ENCODE data around the gene PLN. TPM values are rescaled to one million over a fixed set of nuclear protein-coding genes. Genes with fewer than 3 reads are reported as not detected.

Gene PLN
- total RNA-seq, 2 donors from 2014 or later: 234 to 277 TPM

- intact Hi-C loops (cut with DNase I): no loop called here
- no peak for DNase-seq (ENCODE audit: low spot score)
These were observed 17.2 kb upstream of the PLN start for GRCh38 chr6:118530942-118531341.

- no peak for DNase-seq (ENCODE audit: low spot score)
- intact Hi-C loops (cut with DNase I): no loop called here
These were observed 12.8 kb upstream of the PLN start for GRCh38 chr6:118535176-118535844.

GRCh38 chr6:118536478-118536877 lies 11.6 kb upstream of the PLN start:
- intact Hi-C loops (cut with DNase I): no loop called here
- no peak for DNase-seq (ENCODE audit: low spot score)

- no peak for DNase-seq (ENCODE audit: low spot score)
- intact Hi-C loops (cut with DNase I): no loop called here
These were observed 10.5 kb upstream of the PLN start for GRCh38 chr6:118537574-118537973.

GRCh38 chr6:118542184-118542952 lies 5.7 kb upstream of the PLN start:
- no peak for DNase-seq (ENCODE audit: low spot score)

GRCh38 chr6:118544105-118544504 lies 4.0 kb upstream of the PLN start:
- DNase-seq (ENCODE audit: low spot score): no peak
- intact Hi-C loops (cut with DNase I): no loop called here

More at GRCh38 chr6:118542184-118542952, 5.7 kb upstream of the PLN start:
- intact Hi-C loops (cut with DNase I): no loop called here

GRCh38 chr6:118546164-118546879 lies 1.8 kb upstream of the PLN start:
- intact Hi-C loops (cut with DNase I): no loop called here
- DNase-seq (ENCODE audit: low spot score): no peak

GRCh38 chr6:118546880-118547218 lies 1.2 kb upstream of the PLN start:
- intact Hi-C loops (cut with DNase I): no loop called here

GRCh38 chr6:118548613-118549012 lies 517 bp downstream of the PLN start:
- intact Hi-C loops (cut with DNase I): no loop called here
- DNase-seq (ENCODE audit: low spot score): no peak

More at GRCh38 chr6:118546880-118547218, 1.2 kb upstream of the PLN start:
- no peak for DNase-seq (ENCODE audit: low spot score)

GRCh38 chr6:118551063-118552053 lies 3.3 kb downstream of the PLN start:
- DNase-seq (ENCODE audit: low spot score): no peak
- intact Hi-C loops (cut with DNase I): loop anchor here in 1 of 2 donors (10.0 kb wide), 1 partner anchor 267 kb away; no protein-coding TSS in a partner anchor

GRCh38 chr6:118553132-118553531 lies 5.0 kb downstream of the PLN start:
- no peak for DNase-seq (ENCODE audit: low spot score)
- intact Hi-C loops (cut with DNase I): loop anchor here in 1 of 2 donors (10.0 kb wide), 1 partner anchor 268 kb away; no protein-coding TSS in a partner anchor

- no peak for DNase-seq (ENCODE audit: low spot score)
- intact Hi-C loops (cut with DNase I): loop anchor here in 1 of 2 donors (10.0 kb wide), 1 partner anchor 270 kb away; no protein-coding TSS in a partner anchor
These were observed 6.6 kb downstream of the PLN start for GRCh38 chr6:118554698-118555097.

- no peak for DNase-seq (ENCODE audit: low spot score)
These were observed 10.5 kb downstream of the PLN start for GRCh38 chr6:118558464-118559217.

GRCh38 chr6:118559659-118560058 lies 11.6 kb downstream of the PLN start:
- intact Hi-C loops (cut with DNase I): loop anchor here in 1 of 2 donors (10.0 kb wide), 1 partner anchor 275 kb away; no protein-coding TSS in a partner anchor
- no peak for DNase-seq (ENCODE audit: low spot score)

More at GRCh38 chr6:118558464-118559217, 10.5 kb downstream of the PLN start:
- intact Hi-C loops (cut with DNase I): loop anchor here in 1 of 2 donors (10.0 kb wide), 1 partner anchor 274 kb away; no protein-coding TSS in a partner anchor

- no peak for DNase-seq (ENCODE audit: low spot score)
These were observed 14.2 kb downstream of the PLN start for GRCh38 chr6:118562248-118562647.

GRCh38 chr6:118562959-118563358 lies 14.9 kb downstream of the PLN start:
- intact Hi-C loops (cut with DNase I): no loop called here

More at GRCh38 chr6:118562248-118562647, 14.2 kb downstream of the PLN start:
- intact Hi-C loops (cut with DNase I): no loop called here

GRCh38 chr6:118565311-118565960 lies 17.3 kb downstream of the PLN start:
- intact Hi-C loops (cut with DNase I): no loop called here
- DNase-seq (ENCODE audit: low spot score): no peak

More at GRCh38 chr6:118562959-118563358, 14.9 kb downstream of the PLN start:
- DNase-seq (ENCODE audit: low spot score): no peak

Data from posterior vena cava (tissue), 2 donors.